GM12892 (cell line): Measurements from ENCODE around the gene STON1.

Source experiments
- DNase-seq: peaks from one replicate; pipeline ENCODE4 v3.0.0; 2011; ENCODE audit not compliant: insufficient read length
- FAIRE-seq: peaks from 2 replicates; lab custom pipeline; 2011; peaks lifted over from hg19 to GRCh38; lab: Jason Lieb, UNC
- POLR2A ChIP-seq: IDR thresholded peaks from 2 replicates; pipeline ENCODE4 v1.6.1; 2011; ENCODE audit warnings: low read depth, low read length, control low read depth
- POLR2AphosphoS5 ChIP-seq: IDR thresholded peaks from 2 replicates; pipeline ENCODE4 v1.6.1; 2011; ENCODE audit warnings: low read depth, low read length, control low read depth
- TAF1 ChIP-seq: IDR thresholded peaks from 2 replicates; pipeline ENCODE4 v1.6.1; 2011; ENCODE audit warnings: low read depth, mild to moderate bottlenecking, control low read depth, low read length, borderline replicate concordance

Gene STON1

DNA sequence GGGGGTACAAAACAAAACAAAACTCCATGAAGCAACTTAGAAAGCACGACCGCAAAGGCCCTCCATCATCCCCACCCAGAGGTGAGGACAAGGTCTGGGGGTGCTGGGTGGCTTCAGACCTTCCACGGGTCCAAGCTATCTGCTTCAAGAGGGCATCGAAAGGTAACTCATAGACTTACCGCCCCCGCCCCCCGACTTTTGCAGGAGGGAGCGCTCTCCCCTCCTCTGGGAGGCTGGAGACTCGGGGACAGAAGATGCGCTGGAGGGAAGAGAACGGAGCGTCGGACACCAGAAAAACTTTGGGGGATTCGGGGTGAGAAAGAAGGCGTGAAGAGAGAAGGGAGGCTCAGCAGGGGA lies 300 bp upstream of the STON1 start:
- FAIRE-seq, result no peak
- no peak for DNase-seq
- TF ChIP-seq POLR2A (no peak), TAF1 (no peak), POLR2AphosphoS5 (no peak)

GRCh38 chr2:48531141-48531648 lies 1.2 kb downstream of the STON1 start:
- TF ChIP-seq POLR2AphosphoS5 (no peak), POLR2A (no peak)
- DNase-seq (no peak), FAIRE-seq (no peak)

GRCh38 chr2:48532174-48532573 lies 2.2 kb downstream of the STON1 start:
- DNase-seq, result no peak
- no peak for FAIRE-seq
- TF ChIP-seq TAF1 (no peak), POLR2A (no peak), POLR2AphosphoS5 (no peak)

DNA sequence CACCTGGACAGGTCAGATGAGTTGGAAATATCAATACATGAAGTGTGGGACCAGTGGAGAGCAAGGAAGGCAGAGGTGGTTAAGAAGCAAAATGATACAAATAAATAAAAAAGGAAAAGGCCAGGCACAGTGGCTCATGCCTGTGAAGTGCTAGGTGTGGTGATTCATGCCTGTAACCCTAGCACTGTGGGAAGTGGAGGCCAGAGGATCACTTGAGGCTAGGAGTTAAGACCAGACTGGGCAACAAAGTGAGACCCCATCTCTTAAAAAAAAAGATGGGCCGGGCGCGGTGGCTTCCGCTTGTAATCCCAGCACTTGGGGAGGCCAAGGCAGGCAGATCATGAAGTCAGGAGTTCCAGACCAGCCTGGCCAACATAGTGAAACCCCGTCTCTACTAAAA lies 2.9 kb downstream of the STON1 start:
- no peak for DNase-seq
- FAIRE-seq, result no peak
- TF ChIP-seq POLR2A, result no peak
- TF ChIP-seq POLR2AphosphoS5, result no peak
- TF ChIP-seq TAF1, result no peak

- TF ChIP-seq TAF1, result no peak
- no peak for TF ChIP-seq POLR2A
- no peak for TF ChIP-seq POLR2AphosphoS5
- no peak for FAIRE-seq
These were observed 4.8 kb downstream of the STON1 start for GRCh38 chr2:48534781-48535180.

DNA sequence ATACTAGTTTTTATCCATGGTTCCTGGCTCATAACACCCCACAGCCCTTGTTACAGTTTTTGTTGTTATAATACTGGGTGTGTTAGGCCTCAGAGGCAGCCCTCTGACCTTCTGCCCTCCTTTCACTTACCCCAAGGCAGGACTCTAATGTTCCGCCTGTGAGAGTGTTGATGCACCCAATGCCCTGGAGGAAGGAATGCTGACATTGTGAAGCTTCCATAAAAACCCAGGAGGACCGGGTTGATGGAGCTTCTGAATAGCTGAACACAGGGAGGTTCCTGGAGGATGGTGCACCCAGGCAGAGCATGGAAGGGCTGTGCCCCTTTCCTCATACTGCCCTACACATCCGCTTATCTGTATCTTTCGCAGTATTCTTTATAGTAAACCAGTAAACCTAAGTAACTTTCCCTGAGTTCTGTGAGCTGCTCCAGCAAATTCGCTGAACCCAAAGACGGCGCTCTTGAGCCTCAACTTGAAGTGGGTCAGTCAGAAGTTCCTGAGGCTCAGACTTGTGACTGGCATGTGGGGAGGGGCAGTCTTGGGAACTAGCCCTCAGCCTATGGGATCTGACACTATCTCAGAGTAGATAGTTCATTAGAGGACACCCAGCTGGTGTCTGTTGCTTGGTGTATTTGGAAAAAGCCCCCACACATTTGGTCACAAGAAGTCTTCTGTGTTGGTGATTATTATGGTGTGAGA lies 10.4 kb downstream of the STON1 start:
- TF ChIP-seq POLR2AphosphoS5 (no peak), TAF1 (no peak), POLR2A (no peak)
- FAIRE-seq (no peak), DNase-seq (no peak)

More at GRCh38 chr2:48534781-48535180, 4.8 kb downstream of the STON1 start:
- no peak for DNase-seq

DNA sequence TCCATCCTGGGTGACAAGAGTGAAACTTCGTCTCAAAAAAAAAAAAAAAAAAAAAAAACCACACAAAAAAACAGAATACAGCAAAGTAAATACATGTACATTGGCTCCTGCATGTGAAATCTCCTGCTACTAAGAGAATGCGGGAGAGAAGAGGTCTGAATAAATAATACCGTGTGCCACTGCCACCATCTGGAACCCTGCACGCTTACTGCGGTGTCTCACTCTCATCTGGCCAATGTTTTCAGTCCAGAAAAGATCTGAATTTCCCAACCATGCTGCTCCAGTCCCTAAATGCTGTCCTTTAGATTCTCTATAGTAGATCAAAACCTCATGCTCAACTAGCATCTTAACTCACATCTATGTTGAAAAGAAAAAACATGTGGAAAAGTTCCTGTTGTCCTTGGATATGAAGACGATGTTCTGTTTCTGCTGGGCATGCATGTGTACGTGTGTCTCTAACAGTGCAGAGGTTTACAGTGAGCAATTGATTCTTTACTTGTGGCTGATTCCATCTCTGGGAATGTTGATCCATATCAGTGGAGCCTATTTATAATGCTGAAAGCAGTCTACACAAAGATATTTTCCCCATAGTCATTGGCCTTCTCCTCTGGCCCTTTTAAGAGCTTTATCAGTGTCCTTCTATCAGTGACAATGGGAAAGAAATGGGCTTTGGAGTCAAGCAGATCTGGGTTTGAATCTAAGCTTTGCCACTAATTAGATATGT lies 11.9 kb downstream of the STON1 start:
- TF ChIP-seq POLR2A (no peak), TAF1 (no peak), POLR2AphosphoS5 (no peak)
- no peak for DNase-seq
- FAIRE-seq, result no peak

- TF ChIP-seq POLR2AphosphoS5 (no peak), TAF1 (no peak), POLR2A (no peak)
- DNase-seq (no peak), FAIRE-seq (no peak)
These were observed 13.9 kb downstream of the STON1 start for GRCh38 chr2:48543895-48544294.

- DNase-seq (no peak), FAIRE-seq (no peak)
These were observed 15.3 kb downstream of the STON1 start for GRCh38 chr2:48545244-48545643.

GRCh38 chr2:48548840-48549239 lies 18.9 kb downstream of the STON1 start:
- DNase-seq, result no peak
- TF ChIP-seq TAF1 (no peak), POLR2AphosphoS5 (no peak), POLR2A (no peak)
- FAIRE-seq, result no peak

More at GRCh38 chr2:48545244-48545643, 15.3 kb downstream of the STON1 start:
- no peak for TF ChIP-seq POLR2AphosphoS5
- TF ChIP-seq TAF1, result no peak
- no peak for TF ChIP-seq POLR2A

DNA sequence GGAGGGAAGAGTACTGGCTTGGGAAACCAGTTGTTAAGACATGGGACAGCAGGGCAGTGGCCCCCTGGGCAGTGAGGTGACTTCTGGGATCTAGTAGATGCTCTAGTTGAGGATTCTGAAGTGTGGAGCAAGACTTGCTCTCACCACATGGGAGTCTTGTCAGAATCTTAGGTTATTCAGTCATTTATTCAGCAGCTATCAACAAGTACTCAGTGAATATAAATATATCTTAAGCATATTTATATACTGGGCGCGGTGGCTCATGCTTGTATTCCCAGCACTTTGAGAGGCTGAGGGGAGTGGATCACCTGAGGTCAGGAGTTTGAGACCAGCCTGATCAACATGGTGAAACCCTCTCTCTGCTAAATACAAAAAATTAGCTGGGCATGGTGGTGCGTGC lies 20.0 kb downstream of the STON1 start:
- TF ChIP-seq POLR2AphosphoS5 (no peak), POLR2A (no peak), TAF1 (no peak)
- no peak for FAIRE-seq

More for the DNA sequence above, 20.0 kb downstream of the STON1 start:
- DNase-seq, result no peak
